Mesothelial cell of epicardium (in vitro differentiated cells): ENCODE data around the gene CACNA2D3. TPM values are rescaled to one million over a fixed set of nuclear protein-coding genes. Genes with fewer than 3 reads are reported as not detected.

ENCODE experiments used
- DNase-seq, 2 experiments: peaks; one replicate each; pipeline ENCODE4 v3.0.0; 2021; ENCODE audit warnings: low spot score in 2 of 2; ENCODE audit not compliant: unreplicated experiment in 2 of 2
- H3K27ac Mint-ChIP-seq: 2 replicates; pipeline ENCODE4 v1.8.0; 2021; ENCODE audit warnings: mixed read lengths
- H3K27me3 Mint-ChIP-seq: 2 replicates; pipeline ENCODE4 v1.8.0; 2021; ENCODE audit warnings: low read depth, mixed read lengths
- H3K36me3 Mint-ChIP-seq: 2 replicates; pipeline ENCODE4 v1.8.0; 2021; ENCODE audit warnings: mixed read lengths
- H3K4me1 Mint-ChIP-seq: 2 replicates; pipeline ENCODE4 v1.8.0; 2021; ENCODE audit warnings: mixed read lengths
- H3K4me3 Mint-ChIP-seq: 2 replicates; pipeline ENCODE4 v1.8.0; 2021; ENCODE audit warnings: mild to moderate bottlenecking, moderate library complexity, mixed read lengths
- H3K9me3 Mint-ChIP-seq: 2 replicates; pipeline ENCODE4 v1.8.0; 2021; ENCODE audit warnings: mixed read lengths
- total RNA-seq: library from RNA; stranded (reverse); gene quantifications from 3 replicates; pipeline ENCODE4 v1.2.1, GENCODE V29; 2021
- TF ChIP-seq, protein P1 (sequence below): fragments of 200-600 bp; sonication (generic); IDR thresholded peaks from one replicate; pipeline ENCODE4 v1.5.0; 2021; ENCODE audit warnings: antibody characterized with exemption; ENCODE audit not compliant: unreplicated experiment

The CACNA2D3 gene
- total RNA-seq, 1 donor from 2014 or later: 2.3 TPM

DNA sequence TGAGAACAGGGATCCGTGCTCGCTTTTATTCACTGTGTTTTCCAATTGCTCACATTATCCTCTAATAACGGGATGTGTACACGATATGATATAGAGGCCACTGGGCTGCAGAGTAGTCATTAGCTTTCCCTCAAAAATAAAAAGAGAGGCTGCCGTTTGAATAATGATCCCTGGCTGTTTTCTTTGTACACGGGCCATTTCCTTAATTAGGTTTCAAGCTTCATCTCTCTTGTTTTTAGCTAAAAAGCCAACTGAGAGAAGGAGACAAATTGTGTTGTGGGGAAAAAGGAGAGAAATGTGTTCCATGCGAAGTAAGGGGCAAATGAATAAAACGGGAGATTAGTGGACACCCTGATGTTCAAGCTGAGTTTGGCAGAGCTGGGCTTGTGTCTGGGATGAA, 174.2 kb downstream of the CACNA2D3 start:
- Mint-ChIP-seq H3K27me3 (peaks cover 20% of the 10 kb centered on the region), H3K4me1 (peaks cover 16% of the 10 kb centered on the region), H3K9me3 (peaks cover 5% of the 10 kb centered on the region), H3K36me3 (no peaks in the 10 kb centered on the region), H3K4me3 (no peak overlapping the region), H3K27ac (no peak overlapping the region)
- no peak for DNase-seq
- TF ChIP-seq, protein P1, sequence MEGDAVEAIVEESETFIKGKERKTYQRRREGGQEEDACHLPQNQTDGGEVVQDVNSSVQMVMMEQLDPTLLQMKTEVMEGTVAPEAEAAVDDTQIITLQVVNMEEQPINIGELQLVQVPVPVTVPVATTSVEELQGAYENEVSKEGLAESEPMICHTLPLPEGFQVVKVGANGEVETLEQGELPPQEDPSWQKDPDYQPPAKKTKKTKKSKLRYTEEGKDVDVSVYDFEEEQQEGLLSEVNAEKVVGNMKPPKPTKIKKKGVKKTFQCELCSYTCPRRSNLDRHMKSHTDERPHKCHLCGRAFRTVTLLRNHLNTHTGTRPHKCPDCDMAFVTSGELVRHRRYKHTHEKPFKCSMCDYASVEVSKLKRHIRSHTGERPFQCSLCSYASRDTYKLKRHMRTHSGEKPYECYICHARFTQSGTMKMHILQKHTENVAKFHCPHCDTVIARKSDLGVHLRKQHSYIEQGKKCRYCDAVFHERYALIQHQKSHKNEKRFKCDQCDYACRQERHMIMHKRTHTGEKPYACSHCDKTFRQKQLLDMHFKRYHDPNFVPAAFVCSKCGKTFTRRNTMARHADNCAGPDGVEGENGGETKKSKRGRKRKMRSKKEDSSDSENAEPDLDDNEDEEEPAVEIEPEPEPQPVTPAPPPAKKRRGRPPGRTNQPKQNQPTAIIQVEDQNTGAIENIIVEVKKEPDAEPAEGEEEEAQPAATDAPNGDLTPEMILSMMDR: no peak

DNA sequence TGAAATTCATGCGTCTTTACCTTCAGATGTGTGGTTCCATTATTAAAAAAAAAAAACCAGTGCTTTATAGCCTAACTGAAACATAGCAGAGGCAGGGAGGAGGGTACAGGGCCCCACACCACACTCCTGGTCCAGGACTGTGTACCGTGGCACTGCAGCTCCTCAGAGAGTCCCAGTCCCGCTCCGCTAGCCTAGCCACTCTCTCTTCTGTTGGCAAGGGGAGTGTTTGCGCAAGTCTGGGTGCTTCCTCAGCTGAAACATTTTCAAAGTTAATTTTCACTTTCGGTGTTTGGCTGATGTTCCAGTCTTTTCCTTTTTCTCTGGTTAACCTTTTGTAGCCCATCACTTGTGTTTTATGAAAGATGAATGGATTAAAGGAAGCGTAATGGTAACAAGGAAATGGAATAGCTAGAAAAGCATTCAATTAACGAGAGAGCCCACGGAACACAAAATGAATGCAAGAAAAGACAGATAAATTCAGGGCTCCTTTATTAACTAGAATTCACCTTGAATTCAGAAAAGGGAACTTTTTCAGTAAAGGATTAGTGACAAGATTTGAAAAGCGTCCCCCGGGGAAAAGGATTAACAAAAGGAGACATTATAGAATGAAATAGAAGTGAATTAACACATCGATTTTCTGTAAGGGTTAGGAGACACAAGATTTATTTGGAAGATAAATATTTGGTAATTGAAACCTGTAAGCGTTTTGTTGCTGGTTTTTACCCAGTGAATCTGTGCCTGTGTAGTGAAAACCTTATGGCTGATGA, 177.0 kb downstream of the CACNA2D3 start:
- H3K27me3 Mint-ChIP-seq: peaks cover 26% of the 10 kb centered on the region
- no peak overlapping the region for H3K27ac Mint-ChIP-seq
- no peak overlapping the region for H3K4me3 Mint-ChIP-seq
- H3K9me3 Mint-ChIP-seq: no peaks in the 10 kb centered on the region
- DNase-seq: no peak
- TF ChIP-seq, protein P1: no peak
- no peaks in the 10 kb centered on the region for H3K36me3 Mint-ChIP-seq
- peaks cover 16% of the 10 kb centered on the region for H3K4me1 Mint-ChIP-seq

DNA sequence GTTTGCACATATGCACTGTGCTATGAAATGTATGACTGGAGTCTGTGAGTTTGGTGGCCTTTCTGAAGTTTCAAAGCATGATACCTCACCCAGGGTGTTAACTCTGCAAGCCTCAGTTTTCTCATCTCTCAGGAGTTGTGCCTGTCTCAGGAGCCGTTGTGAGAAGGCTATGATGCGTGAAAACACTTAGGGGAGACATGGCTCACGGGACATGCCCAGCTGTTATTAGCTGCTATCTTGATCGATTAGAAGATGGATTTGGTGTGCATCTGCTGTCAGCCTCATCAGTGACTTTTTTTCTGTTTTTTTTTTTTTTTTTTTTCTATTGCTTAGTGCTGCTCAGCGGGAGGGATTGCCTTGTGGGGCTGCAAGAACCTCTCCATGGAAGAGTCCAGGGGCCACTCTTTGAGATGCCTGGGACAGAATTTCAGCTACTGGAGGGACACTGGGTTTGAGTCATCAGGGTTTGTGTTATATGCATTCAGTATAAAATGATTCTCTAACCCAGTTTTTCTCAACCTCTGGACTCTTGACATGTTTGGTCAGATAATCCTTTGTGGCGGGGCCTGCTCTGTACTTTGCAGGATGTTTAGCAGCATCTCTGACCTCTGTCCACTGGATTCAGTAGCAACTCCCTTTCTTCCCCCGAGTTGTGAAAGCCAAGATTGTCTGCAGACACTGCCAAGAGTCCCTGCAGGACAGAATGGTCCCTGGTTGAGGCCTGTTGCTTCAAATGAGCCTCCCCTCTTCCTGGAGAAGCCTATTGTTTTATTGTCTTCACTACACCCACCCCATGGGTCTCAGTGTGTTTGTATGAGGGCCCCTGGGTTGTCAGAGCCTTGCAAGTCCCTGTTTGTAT, 181.4 kb downstream of the CACNA2D3 start:
- H3K36me3 Mint-ChIP-seq: no peaks in the 10 kb centered on the region
- TF ChIP-seq, protein P1: no peak
- DNase-seq: no peak
- peaks cover 22% of the 10 kb centered on the region for H3K27me3 Mint-ChIP-seq
- H3K9me3 Mint-ChIP-seq: no peaks in the 10 kb centered on the region
- peaks cover 4% of the 10 kb centered on the region for H3K4me1 Mint-ChIP-seq
- H3K4me3 Mint-ChIP-seq: no peak overlapping the region
- H3K27ac Mint-ChIP-seq: no peak overlapping the region

DNA sequence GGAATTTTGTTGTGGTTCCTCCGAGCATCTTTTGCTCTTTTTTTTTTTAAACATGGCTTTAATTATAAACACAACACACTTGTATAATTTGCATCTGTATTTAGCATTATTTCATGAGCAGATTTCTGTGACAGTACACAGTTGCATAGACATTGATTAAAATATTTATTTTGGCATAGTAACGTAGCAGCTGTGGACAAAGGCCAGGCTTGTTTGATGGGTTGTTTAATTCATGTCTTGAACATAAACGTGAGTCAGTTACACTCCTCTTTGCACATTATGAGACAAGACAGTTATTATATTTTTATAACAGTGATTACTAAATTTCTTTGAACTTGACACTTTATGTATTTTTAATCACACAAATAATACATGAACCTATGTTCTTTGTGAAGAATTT, 182.5 kb downstream of the CACNA2D3 start:
- no peak for DNase-seq
- H3K4me1 Mint-ChIP-seq: peaks cover 4% of the 10 kb centered on the region
- H3K27me3 Mint-ChIP-seq: peaks cover 26% of the 10 kb centered on the region
- TF ChIP-seq, protein P1: no peak
- no peak overlapping the region for H3K27ac Mint-ChIP-seq
- H3K9me3 Mint-ChIP-seq: no peaks in the 10 kb centered on the region
- H3K4me3 Mint-ChIP-seq: no peak overlapping the region
- H3K36me3 Mint-ChIP-seq: no peaks in the 10 kb centered on the region

DNA sequence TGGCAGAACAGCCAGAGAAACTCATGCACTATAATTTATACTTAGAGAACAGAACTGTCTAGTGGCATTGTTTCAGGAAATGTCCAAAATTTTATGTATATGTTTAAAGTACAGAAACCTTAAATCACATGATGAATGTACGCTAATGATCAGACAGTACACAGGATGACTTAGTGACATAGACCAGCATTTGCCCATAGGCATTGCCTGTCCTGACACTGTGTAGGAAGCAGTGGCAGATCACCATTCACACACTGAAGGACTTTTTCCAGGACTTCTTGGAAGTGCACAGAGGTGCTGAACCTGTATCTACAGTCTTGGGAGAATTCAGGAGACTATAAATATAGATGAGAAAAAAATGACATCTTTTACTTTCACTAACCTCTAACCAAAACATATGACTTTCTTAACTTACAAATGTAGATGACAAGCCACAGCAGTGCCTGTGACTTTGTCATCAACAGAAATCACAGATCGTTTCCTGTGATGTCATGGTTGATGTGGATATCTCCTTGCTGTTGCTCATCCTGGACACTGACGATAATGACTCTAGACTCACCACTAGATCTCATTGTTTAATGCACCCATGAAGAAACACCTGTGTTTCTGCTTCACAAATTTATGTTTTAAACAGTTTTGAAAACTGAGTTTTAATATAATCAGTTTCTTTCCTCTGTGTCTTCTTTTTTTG, 183.2 kb downstream of the CACNA2D3 start:
- Mint-ChIP-seq H3K27ac (no peak overlapping the region), H3K4me3 (no peak overlapping the region), H3K4me1 (peaks cover 4% of the 10 kb centered on the region), H3K36me3 (no peaks in the 10 kb centered on the region), H3K27me3 (peaks cover 30% of the 10 kb centered on the region), H3K9me3 (no peaks in the 10 kb centered on the region)
- DNase-seq: no peak
- TF ChIP-seq, protein P1: no peak
